H1 (cell line): Measurements from ENCODE around the gene CLDN24. TPM values are rescaled to one million over a fixed set of nuclear protein-coding genes. Genes with fewer than 3 reads are reported as not detected.
A peak's percentile ranks its signal among the peaks of the same experiment; 100 is the strongest.

Experiments used
- CTCF ChIA-PET: fragments of 300-600 bp; sonication (Branson Sonifier 250); formaldehyde crosslinking; loops from one replicate; lab custom pipeline; 2021; ENCODE audit not compliant: partially characterized antibody; lab: Charles Lee
- POLR2A ChIA-PET: fragments of 300-600 bp; sonication (Branson Sonifier 250); formaldehyde crosslinking; loops from one replicate; lab custom pipeline; 2021; ENCODE audit warnings: inconsistent platforms; ENCODE audit not compliant: partially characterized antibody; lab: Charles Lee
- DNase-seq, 2 experiments: peaks; one replicate each; pipeline versions ENCODE4 v3.0.0 to v3.0.0-alpha.2; 2010 to 2022; ENCODE audit warnings: low spot score in 2 of 2, low read depth in 1 of 2, mixed read lengths in 1 of 2
- FAIRE-seq: peaks from 2 replicates; lab custom pipeline; 2011; peaks lifted over from hg19 to GRCh38; lab: Jason Lieb, UNC
- H2AFZ ChIP-seq: 2 replicates; pipeline ENCODE4 v1.8.1; 2012; ENCODE audit warnings: low read length, inconsistent platforms
- H2AK5ac ChIP-seq: 2 replicates; pipeline ENCODE4 v1.6.1; 2013; ENCODE audit warnings: low read depth, low read length
- H2BK120ac ChIP-seq: replicated peaks from 2 replicates; pipeline ENCODE3; 2013; ENCODE audit warnings: low read depth, low read length, inconsistent platforms
- H2BK12ac ChIP-seq: 2 replicates; pipeline ENCODE4 v1.6.1; 2013; ENCODE audit warnings: low read depth, low read length
- H2BK15ac ChIP-seq: 2 replicates; pipeline ENCODE4 v1.6.1; 2013; ENCODE audit warnings: low read length
- H2BK20ac ChIP-seq: 2 replicates; pipeline ENCODE4 v1.6.1; 2013; ENCODE audit warnings: low read length
- H2BK5ac ChIP-seq: 2 replicates; pipeline ENCODE4 v1.6.1; 2013; ENCODE audit warnings: low read depth, low read length
- H3K14ac ChIP-seq: 2 replicates; pipeline ENCODE4 v1.6.1; 2013; ENCODE audit warnings: inconsistent platforms; ENCODE audit not compliant: insufficient read length
- H3K18ac ChIP-seq: 2 replicates; pipeline ENCODE4 v1.6.1; 2013; ENCODE audit warnings: low read length; ENCODE audit errors: extremely low read depth
- H3K23ac ChIP-seq: 2 replicates; pipeline ENCODE4 v1.6.1; 2013; ENCODE audit warnings: inconsistent platforms; ENCODE audit not compliant: insufficient read length
- H3K23me2 ChIP-seq: 2 replicates; pipeline ENCODE4 v1.6.1; 2013; ENCODE audit warnings: low read depth, low read length
- H3K27ac ChIP-seq: 2 replicates; pipeline ENCODE4 v1.6.1; 2011; ENCODE audit warnings: low read depth, low read length, inconsistent platforms
- H3K27me3 ChIP-seq, 4 experiments: replicated peaks in 1 of 4; 1 replicate in 1 of 4; 2 replicates in 3 of 4; pipeline versions ENCODE4 v1.6.1 to v1.8.1; 2011 to 2013; ENCODE audit warnings: low read length in 3 of 4, mild to moderate bottlenecking in 3 of 4, inconsistent platforms in 2 of 4, mixed read lengths in 2 of 4, moderate library complexity in 1 of 4; ENCODE audit not compliant: control insufficient read depth in 3 of 4, insufficient read depth in 3 of 4; ENCODE audit errors: extremely low read depth in 1 of 4
- H3K36me3 ChIP-seq, 4 experiments: 2 replicates each; pipeline versions ENCODE4 v1.6.1 to v1.8.1; 2011 to 2013; ENCODE audit warnings: mild to moderate bottlenecking in 4 of 4, low read length in 3 of 4, moderate library complexity in 2 of 4, control low read depth in 1 of 4, inconsistent platforms in 1 of 4; ENCODE audit not compliant: insufficient read depth in 4 of 4, control insufficient read depth in 2 of 4
- H3K4ac ChIP-seq: replicated peaks from 2 replicates; pipeline ENCODE3; 2013; ENCODE audit warnings: low read length, low read depth, mixed read lengths, inconsistent platforms; ENCODE audit not compliant: insufficient read length
- H3K4me1 ChIP-seq, 4 experiments: replicated peaks in 1 of 4; 1 replicate in 1 of 4; 2 replicates in 3 of 4; pipeline versions ENCODE4 v1.6.1 to v1.8.1; 2011 to 2013; ENCODE audit warnings: low read length in 3 of 4, inconsistent platforms in 2 of 4, mixed read lengths in 1 of 4; ENCODE audit not compliant: insufficient read depth in 4 of 4, control insufficient read depth in 3 of 4
- H3K4me2 ChIP-seq, 2 experiments: 2 replicates each; pipeline versions ENCODE4 v1.6.1 to v1.8.1; 2011 to 2013; ENCODE audit warnings: low read depth in 2 of 2, low read length in 2 of 2, control low read depth in 1 of 2, inconsistent platforms in 1 of 2, mild to moderate bottlenecking in 1 of 2; ENCODE audit not compliant: insufficient read depth in 1 of 2
- H3K4me3 ChIP-seq, 4 experiments: fragments of 200-600, 300-600 bp in 1 of 4; sonication (generic), shearing (Covaris generic), sonication (Bioruptor Twin) in 1 of 4; 2 replicates each; pipeline versions ENCODE4 v1.5.1 to v1.8.1; 2011 to 2016; ENCODE audit warnings: low read length in 4 of 4, low read depth in 3 of 4, control low read depth in 2 of 4, inconsistent platforms in 2 of 4, mild to moderate bottlenecking in 2 of 4, mixed read lengths in 1 of 4, moderate library complexity in 1 of 4; ENCODE audit not compliant: insufficient read depth in 2 of 4; ENCODE audit errors: extremely low read depth in 1 of 4
- H3K56ac ChIP-seq: replicated peaks from 2 replicates; pipeline ENCODE3; 2013; ENCODE audit warnings: low read depth, mild to moderate bottlenecking, mixed read lengths, low read length, inconsistent platforms; ENCODE audit not compliant: insufficient read length
- H3K79me1 ChIP-seq: 2 replicates; pipeline ENCODE4 v1.6.1; 2013; ENCODE audit warnings: low read depth, low read length, control low read depth
- H3K79me2 ChIP-seq, 2 experiments: 2 replicates each; pipeline versions ENCODE4 v1.6.1 to v1.8.1; 2012 to 2013; ENCODE audit warnings: low read length in 2 of 2, mild to moderate bottlenecking in 2 of 2, inconsistent platforms in 1 of 2; ENCODE audit not compliant: insufficient read depth in 2 of 2, control insufficient read depth in 1 of 2
- H3K9ac ChIP-seq, 4 experiments: replicated peaks in 1 of 4; 1 replicate in 1 of 4; 2 replicates in 3 of 4; pipeline versions ENCODE4 v1.6.1 to v1.8.1; 2011 to 2013; ENCODE audit warnings: low read depth in 3 of 4, low read length in 3 of 4, control low read depth in 2 of 4, mild to moderate bottlenecking in 2 of 4, moderate library complexity in 2 of 4, inconsistent platforms in 1 of 4; ENCODE audit errors: extremely low read depth in 1 of 4
- H3K9me3 ChIP-seq, 2 experiments: 2 replicates each; pipeline versions ENCODE4 v1.6.1 to v1.8.1; 2012 to 2013; ENCODE audit warnings: mild to moderate bottlenecking in 2 of 2, moderate library complexity in 2 of 2, control low read depth in 1 of 2, inconsistent platforms in 1 of 2, low read depth in 1 of 2, low read length in 1 of 2, mixed read lengths in 1 of 2; ENCODE audit not compliant: insufficient read depth in 2 of 2
- H4K20me1 ChIP-seq, 2 experiments: replicated peaks in 1 of 2; 2 replicates each; pipeline versions ENCODE3 to v1.8.1; 2011 to 2013; ENCODE audit warnings: inconsistent platforms in 2 of 2, low read length in 2 of 2, mild to moderate bottlenecking in 1 of 2; ENCODE audit not compliant: insufficient read depth in 2 of 2, control insufficient read depth in 1 of 2
- H4K5ac ChIP-seq: 2 replicates; pipeline ENCODE4 v1.6.1; 2013; ENCODE audit warnings: low read length, low read depth, mixed read lengths, inconsistent platforms; ENCODE audit not compliant: insufficient read length
- H4K8ac ChIP-seq: 2 replicates; pipeline ENCODE4 v1.8.0; 2013; ENCODE audit warnings: mild to moderate bottlenecking, moderate library complexity, low read length, inconsistent platforms; ENCODE audit not compliant: insufficient read depth; ENCODE audit errors: extremely low read depth
- H4K91ac ChIP-seq: replicated peaks from 2 replicates; pipeline ENCODE3; 2013; ENCODE audit warnings: low read length, mixed read lengths, inconsistent platforms; ENCODE audit not compliant: insufficient read length
- BACH1 ChIP-seq: IDR thresholded peaks from 2 replicates; pipeline ENCODE4 v1.6.1; 2012; ENCODE audit warnings: low read length, improper control_type of control experiment
- CHD2 ChIP-seq: IDR thresholded peaks from 2 replicates; pipeline ENCODE4 v1.6.1; 2012; ENCODE audit warnings: low read length, improper control_type of control experiment
- EZH2 ChIP-seq: fragments of 200-600 bp; sonication (generic); IDR thresholded peaks from 2 replicates; pipeline ENCODE4 v1.7.1; 2012; ENCODE audit warnings: low read depth, mild to moderate bottlenecking, moderate library complexity, low read length, inconsistent platforms; ENCODE audit not compliant: severe bottlenecking
- FOSL1 ChIP-seq: IDR thresholded peaks from 2 replicates; pipeline ENCODE4 v1.6.1; 2011; ENCODE audit warnings: mild to moderate bottlenecking, low read depth, low read length, moderate library complexity; ENCODE audit not compliant: insufficient read depth
- JUND ChIP-seq: IDR thresholded peaks from 2 replicates; pipeline ENCODE4 v1.6.1; 2011; ENCODE audit warnings: mild to moderate bottlenecking, improper control_type of control experiment, low read length
- KDM1A ChIP-seq: fragments of 200-600, 300-600 bp; sonication (generic); IDR thresholded peaks from 2 replicates; pipeline ENCODE4 v1.7.1; 2016; ENCODE audit warnings: mild to moderate bottlenecking, low read length, borderline replicate concordance
- NRF1 ChIP-seq: IDR thresholded peaks from 2 replicates; pipeline ENCODE4 v1.6.1; 2011; ENCODE audit warnings: mild to moderate bottlenecking, low read depth, low read length, improper control_type of control experiment
- RAD21 ChIP-seq, 2 experiments: IDR thresholded peaks in 1 of 2; conservative IDR thresholded peaks in 1 of 2; 2 replicates each; pipeline ENCODE4 v1.6.1; 2011; ENCODE audit warnings: low read depth in 2 of 2, low read length in 2 of 2, improper control_type of control experiment in 1 of 2, inconsistent platforms in 1 of 2, mild to moderate bottlenecking in 1 of 2, moderate library complexity in 1 of 2
- RXRA ChIP-seq: IDR thresholded peaks from 2 replicates; pipeline ENCODE4 v1.6.1; 2011; ENCODE audit warnings: low read depth, mild to moderate bottlenecking, low read length, moderate library complexity; ENCODE audit not compliant: insufficient read depth
- SP2 ChIP-seq: IDR thresholded peaks from 2 replicates; pipeline ENCODE4 v1.6.1; 2012; ENCODE audit warnings: mild to moderate bottlenecking, low read length, inconsistent platforms
- SRF ChIP-seq: IDR thresholded peaks from 2 replicates; pipeline ENCODE4 v1.6.1; 2011; ENCODE audit warnings: mild to moderate bottlenecking, low read depth, low read length, moderate library complexity
- SUZ12 ChIP-seq: fragments of 200-600 bp; sonication (generic); IDR thresholded peaks from 2 replicates; pipeline ENCODE4 v1.6.1; 2012; ENCODE audit warnings: mild to moderate bottlenecking, inconsistent platforms, low read length, moderate library complexity, mixed read lengths
- TCF12 ChIP-seq: IDR thresholded peaks from 2 replicates; pipeline ENCODE4 v1.6.1; 2011; ENCODE audit warnings: low read depth, mild to moderate bottlenecking, low read length
- TEAD4 ChIP-seq: IDR thresholded peaks from 2 replicates; pipeline ENCODE4 v1.6.1; 2012; ENCODE audit warnings: low read depth, low read length, inconsistent platforms, mixed read lengths
- WGBS, 2 experiments: shearing (Covaris generic) in 1 of 2; methylation state at CpG; one replicate each; pipeline versions ENCODE4 v1.1.6 to v1.1.7; 2013 to 2015; ENCODE audit warnings: low lambda C conversion rate in 2 of 2, mixed read lengths in 2 of 2, inconsistent platforms in 1 of 2, low coverage in 1 of 2, missing lambda C conversion rate in 1 of 2; ENCODE audit not compliant: insufficient replicate concordance in 2 of 2, insufficient coverage in 1 of 2, insufficient read length in 1 of 2; ENCODE audit errors: extremely low coverage in 1 of 2, missing lambda C conversion rate in 1 of 2; 5-methylcytosine and 5-hydroxymethylcytosine counted together
- polyA plus RNA-seq, 7 experiments: library from polyadenylated mRNA; depleted of rRNA in 3 of 7; stranded (reverse) in 5 of 7; unstranded in 2 of 7; fragments of >200 nt in 5 of 7; fragments of 200-250 nt in 2 of 7; gene quantifications; 1 replicate in 5 of 7; 2 replicates in 1 of 7; 4 replicates in 1 of 7; pipeline versions ENCODE4 v1.2.1 to v1.2.3, GENCODE V29; 2011 to 2013; ENCODE audit warnings: missing spikeins in 2 of 7, mixed read lengths in 2 of 7
- total RNA-seq: library from RNA; stranded (reverse); fragmentation: NEBNext Ultra II Directional; extraction: Animal tissue kit (Norgen Biotek cat#: 25700); gene quantifications from 2 replicates; pipeline ENCODE4 v1.2.1, GENCODE V29; 2021

CLDN24 gene
- total and polyA plus RNA-seq, 2 of the 8 experiments (the other 6 are each of a cell fraction or from before 2014, with no cell fraction given), result not detected

GRCh38 chr4:183356173-183356830 lies 34.1 kb upstream of the CLDN24 start:
- DNase-seq (no peak), FAIRE-seq (no peak)
- Histone ChIP-seq H3K23ac (no peak overlapping the region), H3K36me3 (no peaks in the 10 kb centered on the region), H3K79me2 (no peaks in the 10 kb centered on the region), H3K14ac (no peak overlapping the region), H4K8ac (no peak overlapping the region), H3K27ac (no peak overlapping the region), H2AFZ (no peak overlapping the region), H3K4me3 (no peak overlapping the region), H3K23me2 (no peaks in the 10 kb centered on the region), H3K18ac (no peak overlapping the region; the same call in 1 of the 2 replicates), H2AK5ac (no peak overlapping the region), H3K79me1 (no peaks in the 10 kb centered on the region), H3K9ac (no peak overlapping the region), H4K20me1 (no peaks in the 10 kb centered on the region), H4K5ac (no peak overlapping the region), H2BK120ac (no peak overlapping the region), H3K9me3 (no peaks in the 10 kb centered on the region), H2BK15ac (no peak overlapping the region), H2BK20ac (no peak overlapping the region), H4K91ac (no peak overlapping the region), H2BK12ac (0 out of 2 replicates have a peak overlapping the region, but pooled peaks have one; percentile 39), H3K4me1 (peaks cover 0 to 3% (median 1%) of the 10 kb centered on the region in 4 experiments; a peak in 3 of 7 replicates), H2BK5ac (no peak overlapping the region), H3K4me2 (no peak overlapping the region), H3K27me3 (no peaks in the 10 kb centered on the region), H3K56ac (no peak overlapping the region), H3K4ac (no peak overlapping the region)
- POLR2A ChIA-PET, result no interaction called here
- CTCF ChIA-PET, result interaction anchor here (2.4 kb wide), 1 partner anchor 51 kb away, joined by 7 read pairs; no protein-coding TSS in a partner anchor
- 60 to 88% methylated on average over 1 to 20 of the region's 20 CpGs for WGBS, 2 experiments
- no peak for TF ChIP-seq TEAD4
- TF ChIP-seq SUZ12, result no peak
- TF ChIP-seq FOSL1, result no peak
- TF ChIP-seq EZH2, result no peak
- TF ChIP-seq JUND, result no peak
- no peak for TF ChIP-seq SP2
- TF ChIP-seq SRF, result no peak
- no peak for TF ChIP-seq RXRA
- no peak for TF ChIP-seq BACH1
- TF ChIP-seq KDM1A, result no peak
- no peak for TF ChIP-seq RAD21 (IDR thresholded peaks at IDR 0.05 in 1 of 2, conservative IDR thresholded peaks at IDR 0.05 in 1 of 2; ENCODE audit: low read depth in 2 of 2, low read length in 2 of 2)
- no peak for TF ChIP-seq CHD2
- no peak for TF ChIP-seq NRF1
- no peak for TF ChIP-seq TCF12
